Gastroesophageal sphincter (tissue), 2 donors: ENCODE measurements around the gene KIF21A.

Source experiments
- EP300 ChIP-seq: sonication (generic); formaldehyde crosslinking; IDR thresholded peaks from one replicate; pipeline ENCODE4 v1.6.1; 2017; ENCODE audit warnings: antibody characterized with exemption, mild to moderate bottlenecking
- POLR2A ChIP-seq, 2 donors: fragments of 450-650 bp; IDR thresholded peaks; one replicate each; pipeline ENCODE4 v1.6.1; 2017; ENCODE audit warnings: antibody characterized with exemption in 2 of 2, mild to moderate bottlenecking in 2 of 2, moderate library complexity in 1 of 2

DNA sequence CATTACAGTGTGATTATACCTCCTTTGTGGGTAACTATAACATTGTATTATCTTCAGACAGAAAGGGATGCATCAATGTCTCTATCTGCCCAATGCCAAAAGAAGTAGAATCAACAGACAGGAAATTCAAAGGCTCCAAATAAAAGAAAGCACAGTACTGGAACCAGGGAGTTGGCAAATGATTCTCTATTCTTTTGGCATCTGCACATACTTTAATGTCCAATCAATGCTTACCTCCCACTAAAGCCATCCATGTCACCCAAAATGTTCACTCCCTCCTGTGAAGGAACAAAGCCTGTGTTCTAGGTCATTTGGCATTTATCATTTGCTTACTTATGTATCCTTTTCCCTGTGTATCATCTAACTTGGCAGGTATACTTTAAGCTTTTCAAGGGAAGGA, 36.7 kb downstream of the KIF21A start:
- TF ChIP-seq POLR2A (IDR thresholded peaks at IDR 0.05): no peak
- no peak for TF ChIP-seq EP300
